GM18498 (cell line): ENCODE measurements around the gene SLC7A6.
A peak's percentile ranks its signal among the peaks of the same experiment; 100 is the strongest.

Experiments
- ATAC-seq: cut with Tn5 transposase; IDR thresholded peaks from one replicate; pipeline ENCODE4 v1.9.1; 2021; ENCODE audit warnings: mild to moderate bottlenecking, moderate library complexity; ENCODE audit not compliant: unreplicated experiment

SLC7A6 gene

GRCh38 chr16:68253721-68254120 is 10.6 kb upstream of the SLC7A6 start:
- ATAC-seq, result no peak

- no peak for ATAC-seq
These were observed 8.6 kb upstream of the SLC7A6 start for GRCh38 chr16:68255712-68256111.

GRCh38 chr16:68257251-68257905 is 6.9 kb upstream of the SLC7A6 start:
- ATAC-seq, result no peak

GRCh38 chr16:68257906-68258800 is 6.2 kb upstream of the SLC7A6 start:
- ATAC-seq, result no peak

- no peak for ATAC-seq
These were observed 5.1 kb upstream of the SLC7A6 start for GRCh38 chr16:68259007-68259825.

- peak; percentile 3 for ATAC-seq
These were observed 683 bp upstream of the SLC7A6 start for GRCh38 chr16:68263559-68264127.

GRCh38 chr16:68265078-68265920 is 973 bp downstream of the SLC7A6 start:
- peak; percentile 14 for ATAC-seq

GRCh38 chr16:68267612-68268405 is 3.5 kb downstream of the SLC7A6 start:
- ATAC-seq, result no peak

- ATAC-seq, result no peak
These were observed 5.5 kb downstream of the SLC7A6 start for GRCh38 chr16:68269793-68270192.

- no peak for ATAC-seq
These were observed 6.0 kb downstream of the SLC7A6 start for GRCh38 chr16:68270353-68270752.

GRCh38 chr16:68272507-68273209 is 8.3 kb downstream of the SLC7A6 start:
- no peak for ATAC-seq

GRCh38 chr16:68273459-68273858 is 9.1 kb downstream of the SLC7A6 start:
- ATAC-seq, result no peak

GRCh38 chr16:68273896-68274295 is 9.6 kb downstream of the SLC7A6 start:
- ATAC-seq, result no peak

GRCh38 chr16:68274441-68274840 is 10.1 kb downstream of the SLC7A6 start:
- ATAC-seq, result no peak

- ATAC-seq, result peak; percentile 73
These were observed 11.4 kb downstream of the SLC7A6 start for GRCh38 chr16:68275611-68276191.

GRCh38 chr16:68276223-68276622 is 11.9 kb downstream of the SLC7A6 start:
- ATAC-seq, result no peak

- ATAC-seq, result no peak
These were observed 15.6 kb downstream of the SLC7A6 start for GRCh38 chr16:68279726-68280558.
